Muscle layer of duodenum (tissue), 2 donors: ENCODE measurements around the gene PLAC9.
"Not testable (repeated sequence)": the region's sequence is repeated elsewhere in the genome, so short reads cannot be mapped to it uniquely, and the experiment has no call there.

Experiments
- H3K27ac ChIP-seq: one replicate; pipeline ENCODE4 v1.7.0; 2013; ENCODE audit warnings: mild to moderate bottlenecking, low read length
- H3K27me3 ChIP-seq: one replicate; pipeline ENCODE4 v1.7.0; 2013; ENCODE audit warnings: low read depth, mild to moderate bottlenecking, control low read depth, low read length
- H3K36me3 ChIP-seq, 2 donors: one replicate each; pipeline ENCODE4 v1.7.0; 2013; ENCODE audit warnings: low read length in 2 of 2, control low read depth in 1 of 2, mild to moderate bottlenecking in 1 of 2; ENCODE audit not compliant: insufficient read depth in 2 of 2, control insufficient read depth in 1 of 2
- H3K4me1 ChIP-seq, 2 donors: one replicate each; pipeline ENCODE4 v1.7.0; 2013; ENCODE audit warnings: low read length in 2 of 2, mild to moderate bottlenecking in 2 of 2, control low read depth in 1 of 2, moderate library complexity in 1 of 2; ENCODE audit not compliant: insufficient read depth in 2 of 2, control insufficient read depth in 1 of 2
- H3K4me3 ChIP-seq, 2 donors: one replicate each; pipeline ENCODE4 v1.7.0; 2013; ENCODE audit warnings: low read length in 2 of 2, low read depth in 1 of 2, mild to moderate bottlenecking in 1 of 2
- H3K9me3 ChIP-seq, 2 donors: one replicate each; pipeline ENCODE4 v1.7.0; 2013; ENCODE audit warnings: low read length in 2 of 2, control low read depth in 1 of 2, mild to moderate bottlenecking in 1 of 2; ENCODE audit not compliant: control insufficient read depth in 1 of 2
- donor health status: healthy.

PLAC9 gene

GRCh38 chr10:80140251-80140650 is 7.7 kb downstream of the PLAC9 start:
- Histone ChIP-seq H3K27me3 (no peaks in the 10 kb centered on the region), H3K36me3 (no peaks in the 10 kb centered on the region), H3K9me3 (no peaks in the 10 kb centered on the region), H3K4me3 (no peak overlapping the region), H3K4me1 (peaks cover 4 to 15% of the 10 kb centered on the region in 2 donors), H3K27ac (no peak overlapping the region)

GRCh38 chr10:80141696-80142460 is 9.3 kb downstream of the PLAC9 start:
- Histone ChIP-seq H3K36me3 (no peaks in the 10 kb centered on the region), H3K4me3 (no peak overlapping the region), H3K27me3 (no peaks in the 10 kb centered on the region), H3K27ac (no peak overlapping the region), H3K9me3 (no peaks in the 10 kb centered on the region), H3K4me1 (peaks cover 4 to 15% of the 10 kb centered on the region in 2 donors)

DNA sequence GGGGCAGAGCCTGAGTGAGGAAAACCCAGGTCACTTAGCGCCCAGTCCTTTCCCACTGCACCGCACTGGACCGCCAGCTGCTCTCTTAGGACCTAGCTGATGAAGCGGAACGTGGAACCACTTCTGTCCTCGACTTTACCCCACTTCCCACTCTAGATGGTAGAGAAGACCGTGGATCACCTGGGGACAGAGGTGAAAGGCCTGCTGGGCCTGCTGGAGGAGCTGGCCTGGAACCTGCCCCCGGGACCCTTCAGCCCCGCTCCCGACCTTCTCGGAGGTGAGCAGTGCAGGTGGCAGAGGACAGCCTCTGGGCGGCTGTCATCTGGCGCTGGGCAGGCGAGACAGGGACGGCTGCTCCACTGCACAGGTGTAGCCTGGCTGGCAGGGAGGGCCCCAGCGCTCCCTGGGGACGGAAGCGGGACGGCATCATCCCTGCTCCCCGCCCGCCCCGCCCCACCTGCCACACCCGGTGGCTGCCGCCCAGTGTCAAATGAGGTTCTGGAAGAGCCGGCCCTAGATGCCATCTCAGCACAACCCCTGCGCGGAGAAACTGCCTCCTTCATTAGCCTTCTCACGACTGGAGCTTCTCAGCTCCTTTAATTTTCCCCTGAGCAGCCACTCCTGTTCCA is 11.7 kb downstream of the PLAC9 start:
- Histone ChIP-seq H3K4me1 (peaks cover 4 to 15% of the 10 kb centered on the region in 2 donors), H3K9me3 (peaks cover 0 to 6% of the 10 kb centered on the region in 2 donors), H3K36me3 (peaks cover 0 to 11% of the 10 kb centered on the region in 2 donors), H3K4me3 (peak overlapping the region; percentile 39 to 45), H3K27me3 (no peaks in the 10 kb centered on the region), H3K27ac (no peak overlapping the region)

DNA sequence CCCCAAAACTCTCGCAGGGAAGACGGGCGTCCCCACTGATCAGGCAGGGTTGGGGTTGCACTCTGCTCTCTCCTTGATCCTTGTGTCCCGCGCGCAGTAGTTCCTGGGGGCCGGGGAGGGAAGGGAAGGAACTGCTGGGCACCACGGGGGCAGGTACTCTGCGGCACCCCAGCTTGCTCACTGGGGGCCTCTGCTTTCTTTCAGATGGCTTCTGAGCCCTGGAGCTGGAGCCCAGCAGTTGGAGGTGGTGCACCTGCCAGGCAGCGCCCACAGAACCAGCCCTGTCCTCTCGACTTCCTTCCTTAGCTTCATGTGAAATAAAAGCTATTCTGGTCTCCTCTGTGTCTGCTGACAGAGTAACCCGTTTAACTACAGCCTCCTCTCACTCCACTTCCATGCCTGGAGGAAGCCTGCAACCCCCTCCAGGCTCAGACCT is 12.2 kb downstream of the PLAC9 start:
- Histone ChIP-seq H3K36me3 (peaks cover 3 to 16% of the 10 kb centered on the region in 2 donors), H3K27ac (no peak overlapping the region), H3K27me3 (no peaks in the 10 kb centered on the region), H3K4me3 (no peak overlapping the region), H3K4me1 (peaks cover 4 to 15% of the 10 kb centered on the region in 2 donors), H3K9me3 (peaks cover 0 to 6% of the 10 kb centered on the region in 2 donors)

DNA sequence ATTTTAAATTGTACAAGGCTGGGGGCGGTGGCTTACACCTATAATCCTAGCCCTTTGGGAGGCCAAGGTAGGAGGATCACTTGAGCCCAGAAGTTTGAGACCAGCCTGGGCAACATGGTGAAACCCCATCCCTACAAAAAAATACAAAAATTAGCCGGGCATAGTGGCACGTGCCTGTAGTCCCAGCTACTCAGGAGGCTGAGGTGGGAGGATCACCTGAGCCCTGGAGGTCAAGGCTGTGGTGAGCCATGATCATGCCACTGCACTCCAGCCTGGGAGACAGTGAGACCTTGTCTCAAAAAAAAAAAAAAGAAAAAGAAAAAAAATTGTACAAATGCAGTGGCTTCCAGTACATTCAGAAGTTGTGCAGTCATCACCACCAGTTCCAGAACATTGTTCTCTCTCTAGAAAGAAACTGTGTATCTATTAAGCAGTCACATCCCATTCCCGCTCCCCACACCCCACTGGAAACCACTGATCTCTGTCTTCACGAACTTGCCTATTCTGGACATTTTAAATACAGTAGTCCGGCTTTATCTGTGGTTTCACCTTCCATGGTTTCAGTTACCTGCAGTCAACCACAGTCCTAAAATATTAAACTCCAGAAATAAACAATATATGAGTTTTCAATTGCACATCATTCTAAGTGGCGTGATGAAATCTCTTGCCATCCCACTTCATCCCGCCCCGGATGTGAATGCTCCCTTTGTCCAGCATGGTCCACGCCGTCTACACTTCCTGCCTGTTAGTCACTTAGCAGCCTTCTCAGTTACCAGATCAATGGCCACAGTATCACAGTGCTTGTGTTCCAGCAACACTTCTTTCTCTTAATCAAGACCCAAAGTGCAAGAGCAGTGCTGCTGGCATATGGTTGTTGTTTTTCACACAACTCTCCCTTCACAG is 13.1 kb downstream of the PLAC9 start:
- H3K27me3 ChIP-seq, H3K4me3 ChIP-seq, H3K27ac ChIP-seq, H3K9me3 ChIP-seq: not testable (repeated sequence)
- Histone ChIP-seq H3K4me1 (peaks cover 4 to 15% of the 10 kb centered on the region in 2 donors), H3K36me3 (peaks cover 10 to 25% of the 10 kb centered on the region in 2 donors)

- Histone ChIP-seq H3K4me3 (no peak overlapping the region), H3K27me3 (no peaks in the 10 kb centered on the region), H3K36me3 (peaks cover 13 to 37% of the 10 kb centered on the region in 2 donors), H3K9me3 (peaks cover 0 to 6% of the 10 kb centered on the region in 2 donors), H3K27ac (no peak overlapping the region), H3K4me1 (peaks cover 4 to 15% of the 10 kb centered on the region in 2 donors)
These were observed 14.4 kb downstream of the PLAC9 start for GRCh38 chr10:80146918-80147317.

DNA sequence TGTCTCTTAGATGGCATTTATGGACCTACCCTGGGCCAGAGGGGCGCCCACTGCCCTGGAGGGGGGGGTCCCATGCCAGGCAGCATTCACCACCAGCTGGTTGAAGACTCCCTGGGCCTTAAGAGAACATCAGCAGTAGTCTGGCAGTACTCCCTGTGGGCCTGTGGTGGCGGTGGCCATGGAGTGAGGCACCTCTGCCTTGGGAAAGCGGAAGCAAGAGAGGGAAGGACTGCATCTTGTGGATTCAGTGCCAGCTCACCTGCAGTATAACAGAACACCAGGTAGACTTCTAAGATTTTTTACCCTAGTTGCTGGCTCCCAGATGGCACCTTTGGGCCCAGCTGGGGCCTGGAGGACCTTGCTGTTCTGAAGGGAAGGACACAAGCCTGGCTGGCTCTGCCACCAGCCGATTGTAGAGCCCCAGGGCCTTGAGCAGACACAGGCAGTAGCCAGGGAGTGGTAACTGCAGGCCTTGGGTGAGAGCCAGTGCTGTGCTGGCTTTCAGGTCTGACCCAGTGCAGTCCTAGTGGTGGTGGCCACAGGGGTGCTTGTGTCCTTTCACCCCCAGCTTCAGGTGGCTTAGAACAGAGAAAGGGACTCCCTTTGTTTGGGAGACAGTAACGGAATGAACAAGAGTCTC is 15.8 kb downstream of the PLAC9 start:
- Histone ChIP-seq H3K4me1 (peaks cover 4 to 15% of the 10 kb centered on the region in 2 donors), H3K27ac (no peak overlapping the region), H3K36me3 (peaks cover 24 to 39% of the 10 kb centered on the region in 2 donors), H3K4me3 (no peak overlapping the region), H3K27me3 (no peaks in the 10 kb centered on the region), H3K9me3 (peaks cover 0 to 6% of the 10 kb centered on the region in 2 donors)

- Histone ChIP-seq H3K36me3 (peaks cover 28 to 46% of the 10 kb centered on the region in 2 donors), H3K27ac (no peak overlapping the region), H3K4me1 (peaks cover under 1 to 10% of the 10 kb centered on the region in 2 donors), H3K27me3 (no peaks in the 10 kb centered on the region), H3K9me3 (peaks cover 0 to 6% of the 10 kb centered on the region in 2 donors), H3K4me3 (no peak overlapping the region)
These were observed 16.6 kb downstream of the PLAC9 start for GRCh38 chr10:80149123-80149522.

GRCh38 chr10:80150172-80150571 is 17.6 kb downstream of the PLAC9 start:
- peaks cover 0 to 6% of the 10 kb centered on the region in 2 donors for H3K9me3 ChIP-seq
- H3K27ac ChIP-seq = no peak overlapping the region
- no peaks in the 10 kb centered on the region for H3K4me1 ChIP-seq
- H3K36me3 ChIP-seq = peaks cover 34 to 56% of the 10 kb centered on the region in 2 donors
- H3K4me3 ChIP-seq = no peak overlapping the region
- H3K27me3 ChIP-seq = no peaks in the 10 kb centered on the region

DNA sequence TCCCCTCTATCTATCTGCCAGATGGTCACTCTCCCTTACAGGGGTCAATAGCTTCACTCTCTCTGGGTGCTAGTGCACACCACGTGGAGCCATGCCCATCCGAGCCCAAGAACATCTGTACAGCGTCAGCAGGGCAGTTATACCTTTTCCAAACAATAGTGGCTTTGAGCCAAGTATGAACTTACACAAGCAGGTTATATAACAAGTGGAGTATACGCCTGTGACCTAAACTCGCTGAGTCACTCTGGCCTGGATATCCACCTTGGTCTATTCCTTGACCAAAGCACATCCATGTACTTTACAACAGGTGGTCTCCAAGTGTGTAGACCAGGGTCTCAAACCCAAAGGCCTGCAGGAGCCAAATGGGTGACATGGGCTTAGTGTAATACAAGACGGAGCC is 20.3 kb downstream of the PLAC9 start:
- Histone ChIP-seq H3K36me3 (peaks cover 59 to 78% of the 10 kb centered on the region in 2 donors), H3K27ac (no peak overlapping the region), H3K4me3 (no peak overlapping the region), H3K27me3 (no peaks in the 10 kb centered on the region), H3K4me1 (peaks cover under 1 to 3% of the 10 kb centered on the region in 2 donors), H3K9me3 (peaks cover 0 to 6% of the 10 kb centered on the region in 2 donors)
